Activated CD4-positive, alpha-beta T cell treated with anti-CD3 and anti-CD28 coated beads, Interleukin-2, amount 50 U/mL, for 48 hours (primary cell): ENCODE results near the gene SNUPN.
A peak's percentile ranks its signal among the peaks of the same experiment; 100 is the strongest.

Experiments
- DNase-seq, 2 experiments: peaks; one replicate each; pipeline ENCODE4 v3.0.0-alpha.2; 2020

SNUPN gene

GRCh38 chr15:75625542-75626347 lies at the start of gene SNUPN:
Gene SNUPN (minus strand): TSS chr15:75625725. CDS start chr15:75621051, 4,674 bp downstream.
- peak; percentile 95 to 96 for DNase-seq

GRCh38 chr15:75674366-75674765 lies 48.8 kb upstream of the SNUPN start:
- DNase-seq, result no peak

- DNase-seq, result no peak
Measured at GRCh38 chr15:75673426-75674235, 48.1 kb upstream of the SNUPN start.

- no peak for DNase-seq
Measured at GRCh38 chr15:75672646-75673425, 47.3 kb upstream of the SNUPN start.

- no peak for DNase-seq
Measured at GRCh38 chr15:75671730-75672602, 46.4 kb upstream of the SNUPN start.

- no peak for DNase-seq
Measured at GRCh38 chr15:75669879-75670212, 44.3 kb upstream of the SNUPN start.

- no peak for DNase-seq
Measured at GRCh38 chr15:75669191-75669878, 43.8 kb upstream of the SNUPN start.

- DNase-seq, result no peak
Measured at GRCh38 chr15:75666823-75667501, 41.4 kb upstream of the SNUPN start.

- no peak for DNase-seq
Measured at GRCh38 chr15:75663931-75664421, 38.5 kb upstream of the SNUPN start.

GRCh38 chr15:75662823-75663519 lies 37.4 kb upstream of the SNUPN start:
- DNase-seq, result no peak

GRCh38 chr15:75661756-75662140 lies 36.2 kb upstream of the SNUPN start:
- DNase-seq, result no peak

- DNase-seq, result no peak
Measured at GRCh38 chr15:75661100-75661755, 35.7 kb upstream of the SNUPN start.

GRCh38 chr15:75659928-75660645 lies 34.6 kb upstream of the SNUPN start:
- DNase-seq, result no peak

- DNase-seq, result no peak
Measured at GRCh38 chr15:75659141-75659771, 33.7 kb upstream of the SNUPN start.

- no peak for DNase-seq
Measured at GRCh38 chr15:75656813-75657212, 31.3 kb upstream of the SNUPN start.

- DNase-seq, result no peak
Measured at GRCh38 chr15:75656331-75656730, 30.8 kb upstream of the SNUPN start.

- DNase-seq, result no peak
Measured at GRCh38 chr15:75655931-75656330, 30.4 kb upstream of the SNUPN start.

- DNase-seq, result no peak
Measured at GRCh38 chr15:75654201-75654907, 28.8 kb upstream of the SNUPN start.
